Activated CD4-positive, CD25-positive, alpha-beta regulatory T cell treated with anti-CD3 and anti-CD28 coated beads, Interleukin-2, amount 50 U/mL, for 72 hours (primary cell): Measurements from ENCODE around the gene ARL1.
A peak's percentile ranks its signal among the peaks of the same experiment; 100 is the strongest.
"Not testable (repeated sequence)": the region's sequence is repeated elsewhere in the genome, so short reads cannot be mapped to it uniquely, and the experiment has no call there.

Experiments
- DNase-seq: peaks from one replicate; pipeline ENCODE4 v3.0.0; 2021

The ARL1 gene

GRCh38 chr12:101407436-101408345 lies at the start of gene ARL1:
Gene ARL1 (minus strand): TSS chr12:101407772. CDS start chr12:101407645, 127 bp downstream.
- DNase-seq, result peak; percentile 81

- no peak for DNase-seq
These were observed 48.1 kb upstream of the ARL1 start for GRCh38 chr12:101455685-101456084.

GRCh38 chr12:101441461-101442224 lies 34.1 kb upstream of the ARL1 start:
- DNase-seq, result no peak

- DNase-seq, result no peak
These were observed 31.7 kb upstream of the ARL1 start for GRCh38 chr12:101439236-101439635.

- DNase-seq, result no peak
These were observed 28.6 kb upstream of the ARL1 start for GRCh38 chr12:101436136-101436535.

- DNase-seq, result no peak
These were observed 22.9 kb upstream of the ARL1 start for GRCh38 chr12:101430456-101430855.

- no peak for DNase-seq
These were observed 17.0 kb upstream of the ARL1 start for GRCh38 chr12:101424620-101425019.

GRCh38 chr12:101422066-101422465 lies 14.5 kb upstream of the ARL1 start:
- DNase-seq, result not testable (repeated sequence)

- DNase-seq, result no peak
These were observed 7.7 kb upstream of the ARL1 start for GRCh38 chr12:101415228-101415627.

- no peak for DNase-seq
These were observed 7.1 kb upstream of the ARL1 start for GRCh38 chr12:101414533-101415119.

- not testable (repeated sequence) for DNase-seq
These were observed 2.6 kb upstream of the ARL1 start for GRCh38 chr12:101410169-101410568.

- no peak for DNase-seq
These were observed 530 bp downstream of the ARL1 start for GRCh38 chr12:101407049-101407435.

GRCh38 chr12:101391181-101391580 lies 16.4 kb downstream of the ARL1 start:
- not testable (repeated sequence) for DNase-seq

GRCh38 chr12:101379149-101379548 lies 28.4 kb downstream of the ARL1 start:
- no peak for DNase-seq

- no peak for DNase-seq
These were observed 32.0 kb downstream of the ARL1 start for GRCh38 chr12:101375573-101375972.

- DNase-seq, result no peak
These were observed 35.1 kb downstream of the ARL1 start for GRCh38 chr12:101372431-101372830.

GRCh38 chr12:101368016-101368415 lies 39.6 kb downstream of the ARL1 start:
- no peak for DNase-seq

- no peak for DNase-seq
These were observed 46.1 kb downstream of the ARL1 start for GRCh38 chr12:101361455-101361854.

- DNase-seq, result no peak
These were observed 50.8 kb downstream of the ARL1 start for GRCh38 chr12:101356794-101357193.

- no peak for DNase-seq
These were observed 55.9 kb downstream of the ARL1 start for GRCh38 chr12:101351682-101352081.

GRCh38 chr12:101343893-101344292 lies 63.7 kb downstream of the ARL1 start:
- DNase-seq, result no peak
